Stimulated activated naive CD8-positive, alpha-beta T cell treated with anti-CD3 and anti-CD28 coated beads, Interleukin-15, amount 100 ng/mL, for 72 hours (primary cell): ENCODE data around the gene GRAMD2A.
A peak's percentile ranks its signal among the peaks of the same experiment; 100 is the strongest.

Source experiments
- ATAC-seq: fragments of 150-1000 bp; cut with Tn5 transposase; 2 replicates; pipeline ENCODE4 v1.10.0; 2021; ENCODE audit warnings: mild to moderate bottlenecking, moderate library complexity
- DNase-seq, 2 donors: peaks; one replicate each; pipeline ENCODE4 v3.0.0; 2021 to 2022
- H3K27ac Mint-ChIP-seq, 2 donors: one replicate each; pipeline ENCODE4 v1.8.0; 2022; ENCODE audit warnings: mild to moderate bottlenecking in 2 of 2, mixed read lengths in 2 of 2, moderate library complexity in 2 of 2
- H3K27me3 Mint-ChIP-seq: one replicate; pipeline ENCODE4 v1.8.0; 2022; ENCODE audit warnings: mixed read lengths
- H3K4me1 Mint-ChIP-seq: one replicate; pipeline ENCODE4 v1.8.0; 2022; ENCODE audit warnings: mild to moderate bottlenecking, mixed read lengths
- H3K4me3 Mint-ChIP-seq, 2 donors: one replicate each; pipeline ENCODE4 v1.8.0; 2022; ENCODE audit warnings: mild to moderate bottlenecking in 2 of 2, mixed read lengths in 2 of 2, moderate library complexity in 1 of 2
- H3K9me3 Mint-ChIP-seq, 2 donors: one replicate each; pipeline ENCODE4 v1.8.0; 2022; ENCODE audit warnings: mixed read lengths in 2 of 2

Gene GRAMD2A

GRCh38 chr15:72201391-72201921 is 3.9 kb upstream of the GRAMD2A start:
- ATAC-seq (no peak), DNase-seq (no peak)
- Mint-ChIP-seq H3K4me1 (peaks cover 78% of the 10 kb centered on the region), H3K4me3 (no peak overlapping the region), H3K9me3 (no peaks in the 10 kb centered on the region), H3K27me3 (peaks cover 11% of the 10 kb centered on the region), H3K27ac (no peak overlapping the region)

GRCh38 chr15:72200395-72201237 is 3.0 kb upstream of the GRAMD2A start:
- H3K9me3 Mint-ChIP-seq: no peaks in the 10 kb centered on the region
- peaks cover 17% of the 10 kb centered on the region for H3K27me3 Mint-ChIP-seq
- ATAC-seq: no peak
- peak overlapping the region; percentile 8 to 89 for H3K27ac Mint-ChIP-seq
- no peak for DNase-seq
- peaks cover 69% of the 10 kb centered on the region for H3K4me1 Mint-ChIP-seq
- H3K4me3 Mint-ChIP-seq: peak overlapping the region in 1 of 2 donors; percentile 5

- Mint-ChIP-seq H3K4me3 (no peak overlapping the region), H3K27ac (no peak overlapping the region), H3K4me1 (peaks cover 63% of the 10 kb centered on the region), H3K27me3 (peaks cover 17% of the 10 kb centered on the region), H3K9me3 (no peaks in the 10 kb centered on the region)
- peak; percentile 73 for ATAC-seq
- peak; percentile 77 for DNase-seq
Measured at GRCh38 chr15:72199721-72200212, 2.2 kb upstream of the GRAMD2A start.

- DNase-seq (no peak), ATAC-seq (no peak)
- peaks cover 20% of the 10 kb centered on the region for H3K27me3 Mint-ChIP-seq
- no peak overlapping the region for H3K4me3 Mint-ChIP-seq
- no peak overlapping the region for H3K27ac Mint-ChIP-seq
- no peaks in the 10 kb centered on the region for H3K9me3 Mint-ChIP-seq
- peaks cover 58% of the 10 kb centered on the region for H3K4me1 Mint-ChIP-seq
Measured at GRCh38 chr15:72199205-72199515, 1.6 kb upstream of the GRAMD2A start.

- DNase-seq (no peak), ATAC-seq (no peak)
- H3K9me3 Mint-ChIP-seq: no peaks in the 10 kb centered on the region
- peaks cover 26% of the 10 kb centered on the region for H3K27me3 Mint-ChIP-seq
- peak overlapping the region; percentile 68 to 90 for H3K4me3 Mint-ChIP-seq
- peaks cover 56% of the 10 kb centered on the region for H3K4me1 Mint-ChIP-seq
- H3K27ac Mint-ChIP-seq: peak overlapping the region in 1 of 2 donors; percentile 20
Measured at GRCh38 chr15:72198356-72199204, 993 bp upstream of the GRAMD2A start.

GRCh38 chr15:72197041-72197459 is 537 bp downstream of the GRAMD2A start:
- H3K27ac Mint-ChIP-seq: peak overlapping the region in 1 of 2 donors; percentile 20
- peaks cover 42% of the 10 kb centered on the region for H3K4me1 Mint-ChIP-seq
- peaks cover 28% of the 10 kb centered on the region for H3K27me3 Mint-ChIP-seq
- ATAC-seq (peak; percentile 5), DNase-seq (no peak)
- no peaks in the 10 kb centered on the region for H3K9me3 Mint-ChIP-seq
- H3K4me3 Mint-ChIP-seq: peak overlapping the region in 1 of 2 donors; percentile 49

- Mint-ChIP-seq H3K27me3 (peaks cover 28% of the 10 kb centered on the region), H3K9me3 (no peaks in the 10 kb centered on the region), H3K4me1 (peaks cover 42% of the 10 kb centered on the region), H3K4me3 (peak overlapping the region in 1 of 2 donors; percentile 12), H3K27ac (peak overlapping the region in 1 of 2 donors; percentile 20)
- DNase-seq: no peak
- peak; percentile 6 for ATAC-seq
Measured at GRCh38 chr15:72196409-72197040, 1.1 kb downstream of the GRAMD2A start.

- H3K4me3 Mint-ChIP-seq: no peak overlapping the region
- no peaks in the 10 kb centered on the region for H3K9me3 Mint-ChIP-seq
- H3K4me1 Mint-ChIP-seq: peaks cover 30% of the 10 kb centered on the region
- DNase-seq (no peak), ATAC-seq (no peak)
- peaks cover 35% of the 10 kb centered on the region for H3K27me3 Mint-ChIP-seq
- no peak overlapping the region for H3K27ac Mint-ChIP-seq
Measured at GRCh38 chr15:72195101-72195511, 2.5 kb downstream of the GRAMD2A start.

- ATAC-seq: no peak
Measured at GRCh38 chr15:72193836-72194396, 3.7 kb downstream of the GRAMD2A start.

GRCh38 chr15:72192416-72192815 is 5.2 kb downstream of the GRAMD2A start:
- no peak for DNase-seq
- Mint-ChIP-seq H3K9me3 (no peaks in the 10 kb centered on the region), H3K27me3 (peaks cover 31% of the 10 kb centered on the region), H3K4me1 (peaks cover 5% of the 10 kb centered on the region), H3K27ac (no peak overlapping the region), H3K4me3 (no peak overlapping the region)
- no peak for ATAC-seq

More at GRCh38 chr15:72193836-72194396, 3.7 kb downstream of the GRAMD2A start:
- H3K9me3 Mint-ChIP-seq: no peaks in the 10 kb centered on the region
- no peak for DNase-seq
- no peak overlapping the region for H3K27ac Mint-ChIP-seq
- peaks cover 37% of the 10 kb centered on the region for H3K27me3 Mint-ChIP-seq
- peaks cover 19% of the 10 kb centered on the region for H3K4me1 Mint-ChIP-seq
- H3K4me3 Mint-ChIP-seq: no peak overlapping the region

GRCh38 chr15:72189250-72189902 is 8.2 kb downstream of the GRAMD2A start:
- Mint-ChIP-seq H3K27ac (no peak overlapping the region), H3K4me3 (no peak overlapping the region), H3K9me3 (no peaks in the 10 kb centered on the region), H3K27me3 (peaks cover 39% of the 10 kb centered on the region), H3K4me1 (no peaks in the 10 kb centered on the region)
- no peak for ATAC-seq
- DNase-seq: no peak

GRCh38 chr15:72184165-72184811 is 13.3 kb downstream of the GRAMD2A start:
- no peak for ATAC-seq
- H3K4me1 Mint-ChIP-seq: no peaks in the 10 kb centered on the region
- DNase-seq: no peak

GRCh38 chr15:72183781-72184164 is 13.8 kb downstream of the GRAMD2A start:
- DNase-seq (no peak), ATAC-seq (no peak)
- Mint-ChIP-seq H3K27ac (no peak overlapping the region), H3K4me1 (no peaks in the 10 kb centered on the region), H3K27me3 (peaks cover 58% of the 10 kb centered on the region), H3K4me3 (no peak overlapping the region), H3K9me3 (no peaks in the 10 kb centered on the region)

More at GRCh38 chr15:72184165-72184811, 13.3 kb downstream of the GRAMD2A start:
- peaks cover 58% of the 10 kb centered on the region for H3K27me3 Mint-ChIP-seq
- no peak overlapping the region for H3K4me3 Mint-ChIP-seq
- no peaks in the 10 kb centered on the region for H3K9me3 Mint-ChIP-seq
- H3K27ac Mint-ChIP-seq: no peak overlapping the region

GRCh38 chr15:72182673-72183072 is 14.9 kb downstream of the GRAMD2A start:
- H3K9me3 Mint-ChIP-seq: no peaks in the 10 kb centered on the region
- H3K4me1 Mint-ChIP-seq: no peaks in the 10 kb centered on the region
- no peak overlapping the region for H3K4me3 Mint-ChIP-seq
- no peak overlapping the region for H3K27ac Mint-ChIP-seq
- H3K27me3 Mint-ChIP-seq: peaks cover 53% of the 10 kb centered on the region
- no peak for ATAC-seq
- DNase-seq: no peak
